ENCODE measurements around the gene GPRIN1.

GPRIN1 gene

DNA sequence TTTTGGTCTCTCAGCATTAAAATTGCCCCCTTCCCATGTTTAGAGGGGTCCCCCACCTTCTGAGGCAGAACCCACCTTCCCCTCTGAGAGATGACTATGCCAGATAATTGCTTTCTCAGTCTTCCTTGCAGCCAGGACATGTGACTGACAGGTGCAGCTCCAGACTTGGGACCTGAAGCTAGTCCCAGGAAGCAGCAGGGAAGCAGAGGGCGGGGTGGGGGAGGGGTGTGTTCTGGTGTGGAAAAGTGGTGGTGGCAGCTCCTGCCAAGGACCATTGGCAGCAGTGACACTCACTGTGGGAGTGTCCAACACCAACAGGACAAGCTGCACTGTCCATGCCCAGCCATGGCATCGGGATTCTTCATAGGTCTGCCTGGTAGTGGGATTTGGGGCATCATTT lies 22.8 kb upstream of the GPRIN1 start:
- TF ChIP-seq SPI1 (IDR thresholded peaks at IDR 0.05; ENCODE audit: borderline replicate concordance, low read depth), result no peak
- no peak for TF ChIP-seq REST (IDR thresholded peaks at IDR 0.05; ENCODE audit: insufficient replicate concordance, low read depth)
- no peak for TF ChIP-seq CTCF (IDR thresholded peaks at IDR 0.05; ENCODE audit: insufficient read depth, low read length)
- no peak for TF ChIP-seq GABPA (IDR thresholded peaks at IDR 0.05; ENCODE audit: low read depth)
- TF ChIP-seq POLR2AphosphoS5 (IDR thresholded peaks at IDR 0.05; ENCODE audit: low read depth), result no peak
- H3K27ac ChIP-seq (replicated peaks), result no peak overlapping the region
- H3K27me3 ChIP-seq (ENCODE audit: insufficient read depth, poor library complexity, severe bottlenecking), result peaks cover 58% of the 10 kb centered on the region
- no peak overlapping the region for H3K4me3 ChIP-seq (replicated peaks; ENCODE audit: insufficient read depth, low read length)
- DNase-seq (ENCODE audit: low read depth in 1 of 2, low spot score in 1 of 2), result no peak

GRCh38 chr5:176631383-176632200 lies 21.6 kb upstream of the GPRIN1 start:
- no peak overlapping the region for H3K4me3 ChIP-seq (replicated peaks; ENCODE audit: insufficient read depth, low read length)
- TF ChIP-seq GABPA (IDR thresholded peaks at IDR 0.05; ENCODE audit: low read depth), result no peak
- no peak overlapping the region for H3K27ac ChIP-seq (replicated peaks)
- DNase-seq (ENCODE audit: low read depth in 1 of 2, low spot score in 1 of 2), result no peak
- H3K27me3 ChIP-seq (ENCODE audit: insufficient read depth, poor library complexity, severe bottlenecking), result peaks cover 58% of the 10 kb centered on the region

DNA sequence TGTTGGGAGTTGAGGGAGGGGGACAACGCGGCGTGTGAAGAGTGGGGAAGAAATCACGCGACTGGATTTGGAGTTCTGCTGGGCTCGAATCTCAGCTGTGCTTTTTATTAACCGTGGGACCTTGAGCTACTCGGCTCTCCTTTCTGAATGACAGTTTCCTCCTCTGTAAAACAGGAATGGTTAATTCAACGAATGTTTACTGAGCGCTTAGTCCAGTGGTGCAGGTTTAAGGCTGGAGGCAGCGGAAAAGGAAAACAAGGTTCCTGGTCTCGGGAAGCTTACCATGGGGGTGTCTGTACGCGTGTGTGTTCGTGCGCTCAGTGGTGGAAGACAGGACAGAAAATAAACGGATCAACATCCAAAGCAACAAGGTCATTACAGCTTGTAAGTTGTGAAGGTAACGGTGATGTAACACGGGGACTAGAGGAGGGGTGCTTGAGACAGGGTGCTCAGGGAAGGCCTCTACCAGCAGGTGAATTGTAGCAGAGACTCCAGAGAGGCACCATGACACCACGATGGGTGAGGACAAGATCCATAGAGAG lies 20.8 kb upstream of the GPRIN1 start:
- DNase-seq (ENCODE audit: low read depth in 1 of 2, low spot score in 1 of 2), result no peak

More for the DNA sequence above, 20.8 kb upstream of the GPRIN1 start:
- Histone ChIP-seq H3K27ac (replicated peaks) (no peak overlapping the region), H3K4me3 (replicated peaks; ENCODE audit: insufficient read depth, low read length) (no peak overlapping the region), H3K27me3 (ENCODE audit: insufficient read depth, poor library complexity, severe bottlenecking) (peaks cover 54% of the 10 kb centered on the region)
- no peak for TF ChIP-seq GABPA (IDR thresholded peaks at IDR 0.05; ENCODE audit: low read depth)
- TF ChIP-seq SPI1 (IDR thresholded peaks at IDR 0.05; ENCODE audit: borderline replicate concordance, low read depth), result no peak
- no peak for TF ChIP-seq POLR2AphosphoS5 (IDR thresholded peaks at IDR 0.05; ENCODE audit: low read depth)
- no peak for TF ChIP-seq REST (IDR thresholded peaks at IDR 0.05; ENCODE audit: insufficient replicate concordance, low read depth)
- TF ChIP-seq CTCF (IDR thresholded peaks at IDR 0.05; ENCODE audit: insufficient read depth, low read length), result no peak

Measured in HL-60 (cell line).